NCI-H1105 (cell line): ENCODE data around the gene ADCK1.
"Not testable (repeated sequence)": the region's sequence is repeated elsewhere in the genome, so short reads cannot be mapped to it uniquely, and the experiment has no call there.

Source experiments
- DNase-seq: peaks from one replicate; lab custom pipeline; 2025; lab: John Stamatoyannopoulos, UW

Gene ADCK1

GRCh38 chr14:77950371-77951063 is 150.6 kb downstream of the ADCK1 start:
- no peak for DNase-seq

GRCh38 chr14:77955816-77956484 is 156.0 kb downstream of the ADCK1 start:
- no peak for DNase-seq

- DNase-seq, result not testable (repeated sequence)
Measured at GRCh38 chr14:77959686-77960085, 159.8 kb downstream of the ADCK1 start.

GRCh38 chr14:77961847-77962580 is 162.1 kb downstream of the ADCK1 start:
- no peak for DNase-seq

GRCh38 chr14:77962731-77963520 is 163.0 kb downstream of the ADCK1 start:
- no peak for DNase-seq

- DNase-seq, result no peak
Measured at GRCh38 chr14:77964586-77964985, 164.7 kb downstream of the ADCK1 start.

- DNase-seq, result no peak
Measured at GRCh38 chr14:77965050-77965449, 165.1 kb downstream of the ADCK1 start.

- no peak for DNase-seq
Measured at GRCh38 chr14:77965919-77966435, 166.1 kb downstream of the ADCK1 start.

- no peak for DNase-seq
Measured at GRCh38 chr14:77967110-77967509, 167.2 kb downstream of the ADCK1 start.

GRCh38 chr14:77970646-77971045 is 170.7 kb downstream of the ADCK1 start:
- no peak for DNase-seq

- no peak for DNase-seq
Measured at GRCh38 chr14:77973246-77973645, 173.3 kb downstream of the ADCK1 start.

GRCh38 chr14:77976591-77976990 is 176.7 kb downstream of the ADCK1 start:
- DNase-seq, result no peak

GRCh38 chr14:77979171-77979570 is 179.3 kb downstream of the ADCK1 start:
- DNase-seq, result no peak

GRCh38 chr14:77979666-77980351 is 179.9 kb downstream of the ADCK1 start:
- DNase-seq, result no peak

GRCh38 chr14:77980475-77981321 is 180.8 kb downstream of the ADCK1 start:
- no peak for DNase-seq
